GM23248 (cell line): ENCODE results near the gene MAP2K5. TPM values are rescaled to one million over a fixed set of nuclear protein-coding genes. Genes with fewer than 3 reads are reported as not detected.

Experiments used
- DNase-seq: peaks from one replicate; pipeline ENCODE4 v3.0.0-alpha.2; 2015
- H2AFZ ChIP-seq: fragments of 200-600 bp; sonication (generic); 2 replicates; pipeline ENCODE4 v1.6.1; 2016; ENCODE audit warnings: antibody characterized with exemption
- H3F3A ChIP-seq: fragments of 200-600 bp; sonication (generic); 2 replicates; pipeline ENCODE4 v1.6.1; 2016; ENCODE audit warnings: mild to moderate bottlenecking, antibody characterized with exemption, mixed run types; ENCODE audit not compliant: insufficient read depth
- H3K27ac ChIP-seq: fragments of 200-600 bp; sonication (generic); 2 replicates; pipeline ENCODE4 v1.5.1; 2016; ENCODE audit warnings: mild to moderate bottlenecking
- H3K27me3 ChIP-seq: fragments of 200-600 bp; sonication (generic); replicated peaks from 2 replicates; pipeline ENCODE4 v1.6.1; 2016; ENCODE audit warnings: mild to moderate bottlenecking; ENCODE audit not compliant: insufficient read depth
- H3K36me3 ChIP-seq: fragments of 200-600 bp; sonication (generic); 2 replicates; pipeline ENCODE4 v1.6.1; 2016; ENCODE audit warnings: low read depth, mild to moderate bottlenecking
- H3K4me1 ChIP-seq: fragments of 200-600 bp; sonication (generic); 2 replicates; pipeline ENCODE4 v1.6.1; 2016; ENCODE audit warnings: mild to moderate bottlenecking; ENCODE audit not compliant: insufficient read depth
- H3K4me2 ChIP-seq: fragments of 200-600 bp; sonication (generic); one replicate; pipeline ENCODE4 v1.6.1; 2016; ENCODE audit warnings: mild to moderate bottlenecking; ENCODE audit not compliant: unreplicated experiment
- H3K4me3 ChIP-seq: fragments of 200-600 bp; sonication (generic); 2 replicates; pipeline ENCODE4 v1.5.1; 2016; ENCODE audit warnings: mild to moderate bottlenecking
- H3K79me2 ChIP-seq: fragments of 200-600 bp; sonication (generic); 2 replicates; pipeline ENCODE4 v1.6.1; 2016; ENCODE audit warnings: mild to moderate bottlenecking; ENCODE audit not compliant: insufficient read depth
- H3K9ac ChIP-seq: fragments of 200-600 bp; sonication (generic); 2 replicates; pipeline ENCODE4 v1.6.1; 2016; ENCODE audit warnings: mild to moderate bottlenecking
- H3K9me2 ChIP-seq: fragments of 200-600 bp; sonication (generic); 2 replicates; pipeline ENCODE4 v1.6.1; 2016; ENCODE audit warnings: mixed run types, mild to moderate bottlenecking, moderate library complexity; ENCODE audit not compliant: insufficient read depth
- H3K9me3 ChIP-seq: fragments of 200-600 bp; sonication (generic); one replicate; pipeline ENCODE4 v1.6.1; 2017; ENCODE audit warnings: low read depth
- H4K20me1 ChIP-seq: fragments of 200-600 bp; sonication (generic); 2 replicates; pipeline ENCODE4 v1.6.0; 2016; ENCODE audit not compliant: insufficient read depth
- EZH2 ChIP-seq: fragments of 200-600 bp; sonication (generic); IDR thresholded peaks from 2 replicates; pipeline ENCODE4 v1.6.1; 2018; ENCODE audit warnings: antibody characterized with exemption, mild to moderate bottlenecking; ENCODE audit not compliant: insufficient read depth, poor library complexity, severe bottlenecking
- EZH2phosphoT487 ChIP-seq: fragments of 200-600 bp; sonication (generic); IDR thresholded peaks from 2 replicates; pipeline ENCODE4 v1.6.1; 2018; ENCODE audit warnings: antibody characterized with exemption, moderate library complexity, mild to moderate bottlenecking, low read depth; ENCODE audit not compliant: insufficient read depth
- WGBS, 2 experiments: methylation state at CpG; one replicate each; pipeline ENCODE4 v1.1.6; 2015 to 2017; ENCODE audit warnings: low lambda C conversion rate in 2 of 2, low coverage in 1 of 2; ENCODE audit errors: missing lambda C conversion rate in 2 of 2; 5-methylcytosine and 5-hydroxymethylcytosine counted together
- in situ Hi-C: fragments of 300-500 bp; cut with MboI; formaldehyde crosslinking; loops from 2 replicates; pipeline ENCODE4 v1.15.0; 2020
- polyA plus RNA-seq: library from polyadenylated mRNA; unstranded; fragments of >200 nt; fragmentation: Nextera tagmentation; extraction: Ambion mirVana; gene quantifications from 2 replicates; pipeline ENCODE4 v1.2.1, GENCODE V29; 2016
- total RNA-seq: library from RNA; depleted of rRNA; stranded (reverse); fragments of >200 nt; shearing (Covaris generic); gene quantifications from 2 replicates; pipeline ENCODE4 v1.2.3, GENCODE V29; 2014

The MAP2K5 gene
- total and polyA plus RNA-seq, 2 experiments from 2014 or later = 2.8 to 15.0 TPM

DNA sequence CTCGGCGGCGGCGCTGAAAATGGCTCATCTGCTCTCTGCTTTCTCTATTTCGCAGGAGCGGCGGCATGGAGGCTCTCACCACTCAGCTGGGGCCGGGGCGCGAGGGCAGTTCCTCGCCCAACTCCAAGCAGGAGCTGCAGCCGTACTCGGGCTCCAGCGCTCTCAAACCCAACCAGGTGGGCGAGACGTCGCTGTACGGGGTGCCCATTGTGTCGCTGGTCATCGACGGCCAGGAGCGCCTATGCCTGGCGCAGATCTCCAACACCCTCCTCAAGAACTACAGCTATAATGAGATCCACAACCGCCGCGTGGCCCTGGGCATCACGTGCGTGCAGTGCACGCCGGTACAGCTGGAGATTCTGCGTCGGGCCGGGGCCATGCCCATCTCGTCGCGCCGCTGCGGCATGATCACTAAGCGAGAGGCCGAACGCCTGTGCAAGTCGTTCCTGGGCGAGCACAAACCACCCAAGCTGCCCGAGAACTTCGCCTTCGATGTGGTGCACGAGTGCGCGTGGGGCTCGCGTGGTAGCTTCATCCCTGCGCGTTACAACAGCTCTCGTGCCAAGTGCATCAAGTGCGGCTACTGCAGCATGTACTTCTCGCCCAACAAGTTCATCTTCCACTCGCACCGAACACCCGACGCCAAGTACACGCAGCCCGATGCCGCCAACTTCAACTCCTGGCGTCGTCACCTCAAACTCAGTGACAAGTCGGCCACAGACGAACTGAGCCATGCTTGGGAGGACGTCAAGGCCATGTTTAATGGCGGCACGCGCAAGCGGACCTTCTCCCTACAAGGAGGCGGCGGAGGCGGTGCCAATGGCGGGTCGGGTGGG lies 283.6 kb downstream of the MAP2K5 start:
- no peaks in the 10 kb centered on the region for H3K36me3 ChIP-seq
- H3K4me3 ChIP-seq = peak overlapping the region; percentile 53
- no peak overlapping the region for H3K9ac ChIP-seq
- H3K4me2 ChIP-seq = peak overlapping the region; percentile 28
- no peak for DNase-seq
- no peaks in the 10 kb centered on the region for H4K20me1 ChIP-seq
- no peaks in the 10 kb centered on the region for H3K9me2 ChIP-seq
- H3K79me2 ChIP-seq = no peaks in the 10 kb centered on the region
- no peak overlapping the region for H2AFZ ChIP-seq
- no peaks in the 10 kb centered on the region for H3K4me1 ChIP-seq
- H3K27ac ChIP-seq = no peak overlapping the region
- no peak for TF ChIP-seq EZH2phosphoT487
- TF ChIP-seq EZH2 = no peak
- in situ Hi-C loops = no loop called here
- no peaks in the 10 kb centered on the region for H3K9me3 ChIP-seq
- no peaks in the 10 kb centered on the region for H3F3A ChIP-seq
- H3K27me3 ChIP-seq = peaks cover 93% of the 10 kb centered on the region
- WGBS, 2 experiments = 21 to 29% methylated on average over 73 to 76 of the region's 77 CpGs

DNA sequence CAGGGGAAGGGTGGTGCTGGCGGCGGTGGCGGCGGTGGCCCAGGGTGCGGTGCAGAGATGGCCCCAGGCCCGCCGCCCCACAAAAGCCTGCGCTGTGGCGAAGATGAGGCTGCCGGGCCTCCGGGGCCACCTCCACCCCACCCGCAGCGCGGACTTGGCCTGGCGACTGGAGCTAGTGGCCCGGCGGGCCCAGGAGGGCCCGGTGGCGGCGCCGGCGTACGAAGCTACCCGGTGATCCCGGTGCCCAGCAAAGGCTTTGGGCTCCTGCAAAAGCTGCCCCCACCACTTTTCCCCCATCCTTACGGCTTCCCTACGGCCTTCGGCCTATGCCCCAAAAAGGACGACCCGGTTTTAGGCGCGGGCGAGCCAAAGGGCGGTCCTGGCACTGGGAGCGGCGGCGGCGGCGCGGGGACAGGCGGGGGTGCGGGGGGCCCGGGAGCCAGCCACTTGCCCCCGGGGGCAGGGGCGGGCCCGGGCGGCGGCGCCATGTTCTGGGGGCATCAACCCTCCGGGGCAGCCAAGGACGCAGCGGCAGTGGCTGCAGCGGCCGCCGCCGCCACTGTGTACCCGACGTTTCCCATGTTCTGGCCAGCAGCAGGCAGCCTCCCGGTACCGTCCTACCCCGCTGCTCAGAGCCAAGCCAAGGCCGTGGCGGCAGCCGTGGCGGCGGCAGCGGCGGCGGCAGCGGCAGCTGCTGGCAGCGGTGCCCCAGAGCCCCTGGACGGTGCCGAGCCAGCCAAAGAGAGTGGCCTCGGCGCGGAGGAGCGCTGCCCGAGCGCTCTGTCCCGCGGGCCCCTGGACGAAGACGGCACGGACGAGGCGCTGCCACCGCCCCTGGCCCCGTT lies 284.4 kb downstream of the MAP2K5 start:
- WGBS, 2 experiments = 5 to 8% methylated on average over 21 to 68 of the region's 88 CpGs
- in situ Hi-C loops = no loop called here

DNA sequence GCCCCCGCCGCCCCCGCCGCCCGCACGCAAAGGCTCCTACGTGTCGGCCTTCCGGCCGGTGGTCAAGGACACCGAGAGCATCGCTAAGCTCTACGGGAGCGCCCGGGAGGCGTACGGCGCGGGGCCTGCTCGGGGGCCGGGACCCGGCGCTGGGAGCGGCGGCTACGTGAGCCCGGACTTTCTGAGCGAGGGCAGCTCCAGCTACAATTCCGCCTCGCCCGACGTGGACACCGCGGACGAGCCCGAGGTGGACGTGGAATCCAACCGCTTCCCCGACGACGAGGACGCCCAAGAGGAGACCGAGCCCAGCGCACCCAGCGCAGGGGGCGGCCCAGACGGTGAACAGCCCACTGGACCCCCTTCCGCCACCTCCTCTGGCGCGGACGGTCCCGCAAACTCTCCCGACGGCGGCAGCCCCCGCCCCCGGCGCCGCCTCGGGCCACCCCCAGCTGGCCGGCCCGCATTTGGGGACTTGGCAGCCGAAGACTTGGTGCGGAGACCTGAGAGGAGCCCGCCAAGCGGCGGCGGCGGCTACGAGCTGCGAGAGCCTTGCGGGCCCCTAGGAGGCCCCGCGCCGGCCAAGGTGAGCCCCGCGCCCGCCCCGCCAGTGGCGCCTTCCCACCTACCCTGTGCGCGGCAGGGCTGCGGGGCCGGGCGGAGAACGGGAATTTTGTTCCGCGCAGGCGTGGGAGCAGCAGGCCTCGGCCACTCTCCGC lies 285.2 kb downstream of the MAP2K5 start:
- Histone ChIP-seq H3K4me3 (no peak overlapping the region), H3K4me1 (no peaks in the 10 kb centered on the region), H3K27ac (no peak overlapping the region), H4K20me1 (no peaks in the 10 kb centered on the region), H3K9me2 (no peaks in the 10 kb centered on the region), H3K9me3 (no peaks in the 10 kb centered on the region), H3K9ac (no peak overlapping the region), H3K27me3 (peaks cover 89% of the 10 kb centered on the region), H3K4me2 (no peak overlapping the region), H3F3A (no peaks in the 10 kb centered on the region), H3K36me3 (no peaks in the 10 kb centered on the region), H2AFZ (no peak overlapping the region), H3K79me2 (no peaks in the 10 kb centered on the region)
- no peak for DNase-seq
- in situ Hi-C loops = no loop called here
- 17 to 18% methylated on average over 66 to 70 of the region's 91 CpGs for WGBS, 2 experiments
- no peak for TF ChIP-seq EZH2phosphoT487
- TF ChIP-seq EZH2 = peak; percentile 2

More for the DNA sequence above, 284.4 kb downstream of the MAP2K5 start:
- H3K27me3 ChIP-seq = peaks cover 89% of the 10 kb centered on the region
- no peaks in the 10 kb centered on the region for H3K79me2 ChIP-seq
- no peaks in the 10 kb centered on the region for H3K9me3 ChIP-seq
- H3K4me3 ChIP-seq = no peak overlapping the region
- no peak overlapping the region for H3K9ac ChIP-seq
- H3K36me3 ChIP-seq = no peaks in the 10 kb centered on the region
- H3F3A ChIP-seq = no peaks in the 10 kb centered on the region
- H2AFZ ChIP-seq = no peak overlapping the region
- H3K4me1 ChIP-seq = no peaks in the 10 kb centered on the region
- TF ChIP-seq EZH2 (no peak), EZH2phosphoT487 (no peak)
- no peak for DNase-seq
- H4K20me1 ChIP-seq = no peaks in the 10 kb centered on the region
- H3K4me2 ChIP-seq = no peak overlapping the region
- no peaks in the 10 kb centered on the region for H3K9me2 ChIP-seq
- no peak overlapping the region for H3K27ac ChIP-seq
